GM18858 (cell line): ENCODE measurements around the gene RAP1GAP2.
"Not testable (repeated sequence)": the region's sequence is repeated elsewhere in the genome, so short reads cannot be mapped to it uniquely, and the experiment has no call there.

Experiments
- ATAC-seq: cut with Tn5 transposase; IDR thresholded peaks from one replicate; pipeline ENCODE4 v1.9.1; 2021; ENCODE audit not compliant: unreplicated experiment

The RAP1GAP2 gene

GRCh38 chr17:2991396-2992180, 195.3 kb downstream of the RAP1GAP2 start:
- not testable (repeated sequence) for ATAC-seq

- ATAC-seq, result no peak
Observed at GRCh38 chr17:2994441-2994840, 198.2 kb downstream of the RAP1GAP2 start.

GRCh38 chr17:2995377-2995776, 199.1 kb downstream of the RAP1GAP2 start:
- no peak for ATAC-seq

- ATAC-seq, result no peak
Observed at GRCh38 chr17:2995886-2996809, 199.9 kb downstream of the RAP1GAP2 start.

- ATAC-seq, result no peak
Observed at GRCh38 chr17:2996810-2997670, 200.8 kb downstream of the RAP1GAP2 start.

GRCh38 chr17:2998469-2998901, 202.2 kb downstream of the RAP1GAP2 start:
- not testable (repeated sequence) for ATAC-seq

- ATAC-seq, result no peak
Observed at GRCh38 chr17:3002538-3003295, 206.5 kb downstream of the RAP1GAP2 start.

GRCh38 chr17:3003296-3004149, 207.3 kb downstream of the RAP1GAP2 start:
- ATAC-seq, result no peak

- no peak for ATAC-seq
Observed at GRCh38 chr17:3004150-3004801, 208.0 kb downstream of the RAP1GAP2 start.

GRCh38 chr17:3004925-3005324, 208.7 kb downstream of the RAP1GAP2 start:
- ATAC-seq, result no peak

GRCh38 chr17:3005696-3006095, 209.5 kb downstream of the RAP1GAP2 start:
- ATAC-seq, result no peak

- no peak for ATAC-seq
Observed at GRCh38 chr17:3006801-3007200, 210.6 kb downstream of the RAP1GAP2 start.

- no peak for ATAC-seq
Observed at GRCh38 chr17:3007651-3008121, 211.4 kb downstream of the RAP1GAP2 start.

- ATAC-seq, result no peak
Observed at GRCh38 chr17:3008336-3009288, 212.4 kb downstream of the RAP1GAP2 start.

GRCh38 chr17:3009411-3009920, 213.2 kb downstream of the RAP1GAP2 start:
- ATAC-seq, result no peak

GRCh38 chr17:3011891-3012290, 215.7 kb downstream of the RAP1GAP2 start:
- ATAC-seq, result no peak

- no peak for ATAC-seq
Observed at GRCh38 chr17:3012926-3013581, 216.8 kb downstream of the RAP1GAP2 start.
